C4-2B (cell line): Measurements from ENCODE around the gene GM2A.

Source experiments
- ZFX ChIP-seq: fragments of 450-650 bp; IDR thresholded peaks from 2 replicates; pipeline ENCODE4 v1.6.1; 2017
- TF ChIP-seq, protein P1 (sequence below): fragments of 450-650 bp; conservative IDR thresholded peaks from 2 replicates; pipeline ENCODE4 v1.5.1; 2017; ENCODE audit warnings: mild to moderate bottlenecking

DNA sequence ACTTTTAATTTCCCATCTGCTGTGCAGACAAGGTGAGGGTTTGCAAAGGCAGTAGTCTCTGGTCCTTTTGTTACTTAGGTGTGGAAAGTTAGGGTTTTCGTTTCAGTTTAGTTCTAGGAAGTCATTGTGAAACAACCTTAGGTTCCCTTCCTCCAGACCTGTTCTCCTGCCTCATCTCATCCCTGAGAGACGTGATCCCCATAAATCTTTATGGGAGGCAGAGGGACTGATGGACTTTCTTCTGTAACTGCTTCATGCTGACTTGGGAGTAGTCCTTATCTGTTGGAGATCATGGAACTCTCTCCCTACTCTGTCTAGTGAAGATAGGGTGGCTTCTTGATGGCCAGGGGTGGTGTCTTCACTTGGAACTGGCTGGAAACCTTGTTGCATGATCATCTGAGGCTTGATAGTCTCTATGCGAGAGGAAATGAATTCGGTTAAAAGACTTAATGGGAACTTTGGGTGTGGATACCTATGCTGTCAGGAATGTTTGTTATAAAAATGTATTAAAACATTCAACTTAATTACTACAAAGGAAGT is 7.2 kb upstream of the GM2A start:
- TF ChIP-seq, protein P1, sequence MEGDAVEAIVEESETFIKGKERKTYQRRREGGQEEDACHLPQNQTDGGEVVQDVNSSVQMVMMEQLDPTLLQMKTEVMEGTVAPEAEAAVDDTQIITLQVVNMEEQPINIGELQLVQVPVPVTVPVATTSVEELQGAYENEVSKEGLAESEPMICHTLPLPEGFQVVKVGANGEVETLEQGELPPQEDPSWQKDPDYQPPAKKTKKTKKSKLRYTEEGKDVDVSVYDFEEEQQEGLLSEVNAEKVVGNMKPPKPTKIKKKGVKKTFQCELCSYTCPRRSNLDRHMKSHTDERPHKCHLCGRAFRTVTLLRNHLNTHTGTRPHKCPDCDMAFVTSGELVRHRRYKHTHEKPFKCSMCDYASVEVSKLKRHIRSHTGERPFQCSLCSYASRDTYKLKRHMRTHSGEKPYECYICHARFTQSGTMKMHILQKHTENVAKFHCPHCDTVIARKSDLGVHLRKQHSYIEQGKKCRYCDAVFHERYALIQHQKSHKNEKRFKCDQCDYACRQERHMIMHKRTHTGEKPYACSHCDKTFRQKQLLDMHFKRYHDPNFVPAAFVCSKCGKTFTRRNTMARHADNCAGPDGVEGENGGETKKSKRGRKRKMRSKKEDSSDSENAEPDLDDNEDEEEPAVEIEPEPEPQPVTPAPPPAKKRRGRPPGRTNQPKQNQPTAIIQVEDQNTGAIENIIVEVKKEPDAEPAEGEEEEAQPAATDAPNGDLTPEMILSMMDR = no peak
- TF ChIP-seq ZFX = no peak
